ENCODE measurements around the gene TSGA10.
"Not testable (repeated sequence)": the region's sequence is repeated elsewhere in the genome, so short reads cannot be mapped to it uniquely, and the experiment has no call there.

TSGA10 gene

DNA sequence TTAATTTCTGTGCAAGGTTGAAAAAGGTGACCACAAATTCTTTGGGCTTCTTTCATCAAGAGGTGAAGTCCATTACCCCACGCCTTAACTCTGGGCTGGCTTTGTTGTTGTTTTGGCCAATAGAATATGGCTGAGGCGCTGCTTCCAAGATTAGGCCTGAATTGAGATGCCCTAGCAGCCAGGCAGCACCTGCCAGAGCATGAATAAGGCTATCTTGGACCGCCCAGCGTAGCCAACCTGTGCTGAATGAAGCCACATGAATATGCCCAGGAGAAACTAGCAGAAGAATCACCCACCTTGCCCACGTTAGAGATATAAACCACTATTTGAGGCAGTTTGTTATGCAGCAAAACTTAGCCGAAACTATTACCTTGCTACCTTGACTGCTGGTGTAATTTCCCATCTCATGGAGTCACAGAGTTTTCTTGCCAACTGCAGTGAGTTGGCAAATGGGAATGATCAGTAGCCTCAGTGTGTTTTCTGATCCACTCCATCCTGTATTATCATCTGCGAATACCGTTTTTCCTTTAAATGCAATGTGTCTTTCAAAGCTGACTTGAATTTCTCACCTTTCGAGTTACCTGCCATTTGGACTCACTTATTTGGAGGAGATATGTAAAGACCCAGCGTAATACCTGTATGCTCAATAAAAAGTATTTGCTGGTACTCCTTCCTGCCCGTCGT is 679 bp downstream of the TSGA10 start:
- DNase-seq: no peak

DNA sequence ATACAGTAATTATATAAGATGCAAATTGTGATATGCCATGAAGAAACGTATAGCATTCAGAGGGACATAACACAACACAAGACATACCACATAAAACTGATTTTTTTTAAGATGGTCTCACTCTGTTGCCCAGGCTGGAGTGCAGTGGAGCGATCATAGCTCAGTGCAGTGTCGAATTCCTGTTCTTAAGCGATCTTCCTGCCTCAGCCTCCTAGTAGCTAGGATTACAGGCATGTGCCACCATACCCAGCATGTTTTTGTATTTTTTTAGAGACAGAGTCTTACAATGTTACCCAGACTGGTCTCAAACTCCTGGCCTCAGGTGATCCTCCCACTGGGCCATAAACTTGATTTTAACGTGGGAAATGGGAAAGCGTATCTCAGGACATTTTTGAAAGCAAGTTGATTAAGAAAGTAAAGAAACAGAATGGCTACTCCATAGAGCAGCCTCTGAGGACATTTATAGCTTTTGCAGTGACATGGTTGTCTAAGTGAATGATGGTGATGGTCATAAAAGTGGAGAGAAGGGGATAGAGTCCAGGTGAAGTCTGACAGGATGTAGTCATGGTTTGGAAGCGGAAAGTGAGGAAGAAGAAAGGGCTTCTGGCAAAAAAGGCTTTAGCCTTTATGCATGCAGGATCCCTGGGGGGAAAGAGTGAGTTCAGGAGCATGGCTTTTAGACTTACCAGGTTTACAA is 2.4 kb downstream of the TSGA10 start:
- DNase-seq: no peak

DNA sequence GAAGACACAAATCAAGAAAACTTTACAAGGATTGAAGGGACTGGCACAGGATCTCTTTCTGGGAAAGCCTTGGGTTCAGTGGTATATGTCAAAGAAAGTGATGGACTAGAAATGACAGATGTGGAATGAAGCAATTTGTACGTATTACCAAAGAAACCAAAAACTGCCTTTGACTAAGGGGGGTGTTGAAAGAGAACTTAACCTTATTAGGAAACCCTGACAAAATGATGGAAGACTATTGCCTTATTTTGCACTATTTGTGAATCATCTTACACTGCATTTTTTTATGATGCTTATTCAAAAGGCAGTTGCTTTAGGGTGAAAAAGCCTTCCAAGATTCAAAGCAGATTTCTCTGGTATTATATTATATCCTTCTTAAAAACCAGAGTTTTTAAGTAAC is 4.0 kb downstream of the TSGA10 start:
- DNase-seq: no peak

DNA sequence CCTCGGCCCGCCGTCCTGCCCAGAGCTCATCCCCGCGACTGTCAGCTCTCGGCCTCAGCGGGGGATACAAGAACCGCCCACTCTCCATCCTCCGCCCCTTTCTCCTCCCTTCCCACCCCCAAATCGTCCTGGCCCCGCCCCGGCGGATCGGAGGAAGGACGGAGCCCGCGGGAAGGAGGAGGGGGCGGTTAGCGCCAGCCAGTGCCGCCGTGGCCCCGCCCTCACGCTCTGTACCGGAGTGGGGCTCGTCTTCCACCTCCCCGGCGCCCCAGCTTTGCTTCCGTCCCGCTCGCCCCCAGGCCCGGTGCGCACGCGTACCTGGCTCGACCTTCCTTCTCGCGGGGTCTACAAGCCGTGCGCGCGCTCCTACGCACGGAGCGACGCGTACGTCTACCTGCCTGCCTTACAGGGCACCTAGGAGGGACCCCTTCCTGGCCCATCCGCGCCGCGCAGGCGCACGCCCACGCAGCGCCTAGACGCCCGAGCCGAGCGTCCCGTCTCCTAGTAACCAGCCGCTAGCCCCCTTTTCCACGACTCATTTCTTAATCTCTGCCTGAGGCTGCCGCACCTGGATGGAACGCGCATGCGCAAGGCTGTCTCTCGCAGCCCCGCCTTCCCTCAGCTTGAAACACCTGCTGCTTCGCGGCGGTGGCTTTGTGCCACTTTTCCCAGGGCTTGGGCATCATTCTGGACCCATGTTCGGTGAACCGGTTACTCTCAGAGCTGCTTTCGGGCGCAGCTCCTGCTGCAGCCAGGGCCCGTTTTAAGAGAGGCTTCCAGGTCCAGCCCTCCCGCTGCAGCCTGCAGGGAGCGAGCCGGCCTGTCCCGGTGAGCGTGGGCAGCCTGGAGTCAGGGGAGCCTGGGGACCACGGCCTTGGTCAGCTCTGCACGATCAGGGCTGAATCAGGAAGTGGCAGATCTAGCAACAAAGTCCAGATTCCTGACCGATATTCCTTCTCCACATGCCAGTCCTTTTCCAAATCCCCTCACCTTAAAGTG is 13.3 kb downstream of the TSGA10 start, which contains the start of gene C2orf15:
C2orf15 (plus strand) TSS at position 598 of the 999 bp plus-strand sequence. CDS start 8,852 bp downstream, outside the sequence.
- peak; percentile 97 for DNase-seq

DNA sequence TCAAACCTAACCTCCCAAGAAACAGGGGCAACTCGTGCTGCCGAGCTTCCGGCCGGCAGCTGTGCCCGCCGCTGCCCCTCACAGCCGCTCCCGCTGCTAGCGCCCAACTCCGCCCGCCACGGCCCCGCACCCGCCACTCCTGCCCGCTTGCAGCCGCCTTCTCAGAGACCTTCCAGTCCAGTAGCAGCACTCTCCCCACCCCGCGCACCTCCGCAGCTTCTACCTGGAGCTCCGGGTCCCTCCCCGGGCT is 14.0 kb downstream of the TSGA10 start:
- DNase-seq: no peak

DNA sequence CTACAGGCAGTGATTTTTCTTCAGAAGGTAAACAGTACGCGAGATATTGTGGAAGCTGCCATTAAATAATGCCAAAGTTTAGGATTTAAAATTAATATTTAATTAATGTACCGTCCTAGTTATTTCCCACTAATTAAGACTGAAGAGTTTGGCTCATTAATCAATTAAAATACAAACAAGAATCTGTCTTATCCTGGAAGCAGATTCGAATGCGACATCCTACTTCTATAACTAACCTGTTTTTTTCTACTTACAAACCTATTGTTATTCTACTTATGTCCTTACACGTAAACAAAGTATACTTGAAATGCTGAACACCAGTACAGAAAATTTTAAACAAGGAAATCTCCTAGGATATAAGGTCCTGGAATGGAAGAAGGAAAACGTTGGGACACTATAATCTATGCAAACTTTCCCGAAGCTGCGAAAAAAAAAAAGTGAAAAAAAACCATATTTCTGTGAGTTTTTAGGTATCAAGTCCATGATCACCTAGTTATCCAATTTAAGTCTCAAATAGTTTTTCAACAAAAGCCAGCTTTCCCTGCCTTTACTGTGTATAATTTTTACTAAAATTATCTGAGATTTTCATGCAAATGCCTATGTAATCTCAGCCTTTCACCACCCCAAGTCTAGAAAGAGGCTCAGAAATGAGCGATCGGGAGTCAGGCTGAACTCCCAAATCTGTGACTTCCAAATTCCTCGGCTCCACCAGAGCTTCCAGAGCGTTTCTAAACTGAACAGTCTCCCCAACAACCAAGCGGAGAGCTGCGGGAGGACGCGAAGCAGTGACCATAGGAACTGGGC is 14.5 kb downstream of the TSGA10 start:
- no peak for DNase-seq

DNA sequence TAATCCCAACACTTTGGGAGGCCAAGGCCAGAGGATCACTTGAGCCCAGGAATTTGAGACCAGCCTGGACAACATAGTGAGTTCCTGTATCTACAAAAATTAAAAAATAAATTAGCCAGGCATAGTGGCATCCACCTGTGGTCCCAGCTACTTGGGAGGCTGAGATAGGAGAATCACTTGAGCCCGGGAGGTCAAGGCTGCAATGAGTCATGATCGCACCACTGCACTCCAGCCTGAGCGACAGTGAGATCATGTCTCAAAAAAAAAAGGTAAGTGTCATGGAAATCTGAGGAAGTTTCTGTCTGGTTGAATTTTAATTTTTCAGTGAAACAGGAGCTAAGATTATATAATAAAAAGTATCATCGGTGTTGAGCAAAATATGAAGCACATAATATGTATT is 15.7 kb downstream of the TSGA10 start:
- DNase-seq: no peak

DNA sequence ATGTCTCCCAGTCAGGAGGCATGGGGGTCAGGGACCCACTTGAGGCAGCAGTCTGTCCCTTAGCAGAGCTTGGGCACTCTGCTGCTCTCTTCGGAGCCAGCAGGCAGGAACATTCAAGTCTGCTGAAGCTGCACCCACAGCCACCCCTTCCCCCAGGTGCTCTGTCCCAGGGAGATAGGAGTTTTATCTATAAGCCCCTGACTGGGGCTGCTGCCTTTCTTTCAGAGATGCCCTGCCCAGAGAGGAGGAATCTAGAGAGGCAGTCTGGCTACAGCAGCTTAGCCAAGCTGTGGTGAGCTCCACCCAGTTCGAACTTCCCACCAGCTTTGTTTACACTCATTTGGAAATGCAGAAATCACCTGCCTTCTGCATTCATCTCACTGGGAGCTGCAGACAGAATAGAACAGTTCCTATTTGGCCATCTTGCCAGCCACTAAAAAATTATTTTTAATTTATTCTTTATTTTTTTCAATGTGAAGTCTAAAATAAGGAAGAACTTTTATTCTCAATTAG is 19.6 kb downstream of the TSGA10 start:
- DNase-seq: not testable (repeated sequence)

DNA sequence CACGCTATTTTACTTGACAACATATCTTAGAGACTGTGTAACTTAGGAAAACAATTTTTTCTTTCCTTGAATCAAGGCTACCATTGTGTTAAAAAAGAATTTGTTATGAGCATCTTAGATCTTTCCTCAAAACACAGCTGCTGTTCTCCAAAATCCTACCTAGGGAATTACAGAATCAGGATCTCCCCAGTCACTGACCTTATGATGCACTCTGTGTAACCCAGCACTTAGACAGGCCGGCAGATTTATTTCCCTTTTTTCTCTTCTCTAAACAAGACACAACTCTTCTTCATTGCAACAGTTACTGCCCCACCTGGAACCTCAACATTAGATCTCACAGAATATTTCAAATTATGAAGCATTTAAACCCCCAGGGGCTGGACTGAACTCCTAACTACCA is 26.8 kb downstream of the TSGA10 start:
- DNase-seq: no peak

DNA sequence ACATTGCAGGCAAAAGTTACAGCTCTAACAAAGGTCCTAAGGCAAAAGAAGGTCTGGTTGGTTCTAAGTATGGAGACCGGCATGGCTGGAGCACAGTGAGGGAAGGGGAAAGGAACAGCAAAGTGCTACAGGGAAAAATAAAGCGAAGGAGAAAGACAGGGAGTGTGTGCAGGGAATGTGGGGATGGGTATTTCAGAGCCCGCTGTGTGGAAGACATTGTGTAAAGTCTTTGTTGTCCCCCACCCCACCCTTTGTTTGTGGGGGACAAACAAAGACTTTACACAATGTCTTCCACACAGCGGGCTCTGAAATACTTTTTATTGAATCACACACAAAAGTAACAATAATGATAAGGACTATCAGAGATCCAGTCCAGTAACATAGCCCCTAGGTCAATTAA is 42.1 kb downstream of the TSGA10 start:
- DNase-seq: no peak

DNA sequence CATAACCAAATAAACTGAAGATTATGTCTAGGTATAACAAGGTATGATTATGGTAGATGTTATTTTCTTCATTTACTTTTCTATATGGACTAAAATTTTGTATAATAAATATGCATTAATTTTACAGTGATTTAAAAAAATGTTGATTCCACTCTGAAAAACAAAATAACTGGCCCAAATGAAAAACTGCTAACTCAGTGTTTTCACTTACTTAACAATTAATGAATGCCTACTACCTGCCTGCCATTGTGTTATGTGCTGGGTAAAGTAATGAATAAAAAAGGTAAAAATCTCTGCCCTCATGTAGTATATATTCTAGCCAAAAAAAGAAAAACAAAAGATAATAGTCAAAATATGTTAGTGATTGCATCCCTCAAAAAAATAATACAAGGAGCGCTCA is 42.8 kb downstream of the TSGA10 start:
- no peak for DNase-seq

DNA sequence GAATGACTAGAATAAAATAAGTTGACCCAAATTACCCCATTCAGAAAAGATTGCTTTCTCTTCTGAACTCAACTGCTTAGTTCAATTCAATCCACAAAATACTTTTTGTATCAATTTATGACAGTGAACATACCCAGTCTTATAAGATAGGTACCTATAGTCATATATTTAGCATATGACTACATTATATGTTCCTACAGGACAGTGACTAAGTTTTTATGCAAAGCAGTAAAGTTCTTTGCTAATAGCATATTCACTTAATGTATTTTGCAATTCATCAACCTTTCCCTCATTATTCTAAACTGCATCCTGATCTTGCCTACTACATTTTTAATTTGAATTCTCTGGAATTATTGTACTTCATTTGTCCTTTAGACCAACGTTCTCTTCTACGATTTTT is 43.5 kb downstream of the TSGA10 start:
- no peak for DNase-seq

DNA sequence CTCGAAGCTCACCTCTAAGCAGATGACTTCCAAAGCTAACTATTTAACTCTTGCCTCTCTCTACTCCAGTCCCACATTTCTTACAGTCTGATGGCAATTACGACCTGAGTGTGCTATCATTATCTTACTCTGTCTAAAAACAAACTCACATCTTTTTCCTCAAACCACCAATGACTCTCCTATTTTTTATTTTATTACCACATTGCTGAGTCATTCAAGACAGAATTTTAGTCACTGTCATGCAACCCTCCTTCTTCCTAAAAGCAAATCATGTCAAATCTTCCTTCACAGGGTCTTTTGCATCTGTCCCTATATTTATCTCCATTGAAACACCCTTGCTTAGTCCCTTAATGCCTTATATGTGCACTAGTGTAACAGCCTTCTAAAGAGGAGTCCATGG is 47.8 kb downstream of the TSGA10 start:
- no peak for DNase-seq

DNA sequence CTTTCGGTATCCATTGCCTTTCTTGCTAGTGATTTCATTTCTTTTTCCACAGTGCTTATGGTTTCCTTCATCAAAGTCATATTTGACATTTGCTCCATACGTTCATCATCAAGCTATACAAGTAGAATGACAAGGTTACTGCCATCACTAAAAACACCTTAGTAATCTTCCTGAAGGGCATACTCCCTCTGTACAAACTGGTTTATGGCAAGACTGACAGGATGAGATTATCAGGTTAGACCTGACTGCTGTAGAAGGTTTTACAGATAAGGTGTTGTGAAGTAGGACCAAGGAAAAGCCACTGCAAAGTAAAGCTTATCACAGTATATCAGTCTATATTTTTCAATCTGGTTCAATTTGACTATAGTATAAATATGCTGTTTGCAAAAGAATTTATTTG is 50.7 kb downstream of the TSGA10 start:
- no peak for DNase-seq

DNA sequence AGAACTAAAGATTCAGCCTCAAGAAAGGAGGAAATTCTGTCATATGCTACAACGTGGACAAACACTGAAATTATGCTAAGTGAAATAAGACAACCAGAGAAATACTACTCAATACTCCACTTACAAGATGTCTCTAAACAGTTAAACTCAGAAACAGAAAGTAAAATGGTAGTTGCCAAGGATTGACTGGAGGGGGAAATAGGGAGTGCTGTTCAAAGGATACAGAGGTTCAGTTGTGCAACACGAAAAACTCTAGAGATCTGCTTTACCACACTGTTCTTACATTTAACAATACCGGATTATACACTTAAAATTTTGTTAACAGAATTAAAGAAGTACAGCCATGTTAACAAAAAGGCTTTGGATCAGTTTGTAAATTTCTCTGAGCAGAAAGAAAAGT is 53.0 kb downstream of the TSGA10 start:
- DNase-seq: no peak

DNA sequence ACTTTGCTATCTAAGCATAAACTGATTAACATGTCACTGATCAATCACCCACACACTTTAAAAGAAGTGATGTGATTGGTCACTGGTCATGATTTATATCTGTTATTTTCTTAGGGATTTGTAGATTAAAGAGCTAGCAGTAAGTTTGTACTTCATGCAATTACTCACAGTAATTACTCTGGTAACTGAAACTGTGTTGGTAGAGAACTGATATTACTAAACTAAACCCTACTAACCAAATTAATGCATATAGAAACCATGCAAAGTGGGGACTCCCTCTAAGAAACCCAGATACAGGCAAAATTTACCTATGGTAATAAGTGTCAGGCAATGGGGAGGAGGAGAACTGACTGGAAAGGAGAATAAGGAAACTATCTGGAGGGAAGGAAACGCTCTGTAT is 58.0 kb downstream of the TSGA10 start:
- DNase-seq: no peak

DNA sequence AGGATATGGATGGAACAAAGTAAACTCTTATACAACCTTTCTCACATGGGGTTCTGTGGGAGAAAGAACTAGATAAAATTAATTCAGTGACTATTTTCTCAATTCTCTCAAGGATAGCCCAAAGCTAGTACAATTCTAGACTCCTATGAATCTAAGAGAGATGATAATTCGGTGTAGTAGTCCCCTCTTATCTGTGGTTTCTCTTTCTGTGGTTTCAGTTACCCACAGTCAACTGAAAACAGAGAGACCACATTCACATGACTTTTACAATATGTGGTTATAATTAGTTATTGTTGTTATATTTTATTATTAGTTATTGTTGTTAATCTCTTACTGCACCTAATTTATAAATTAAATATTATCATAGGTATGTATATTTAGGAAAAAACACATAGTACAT is 66.7 kb downstream of the TSGA10 start:
- DNase-seq: no peak

DNA sequence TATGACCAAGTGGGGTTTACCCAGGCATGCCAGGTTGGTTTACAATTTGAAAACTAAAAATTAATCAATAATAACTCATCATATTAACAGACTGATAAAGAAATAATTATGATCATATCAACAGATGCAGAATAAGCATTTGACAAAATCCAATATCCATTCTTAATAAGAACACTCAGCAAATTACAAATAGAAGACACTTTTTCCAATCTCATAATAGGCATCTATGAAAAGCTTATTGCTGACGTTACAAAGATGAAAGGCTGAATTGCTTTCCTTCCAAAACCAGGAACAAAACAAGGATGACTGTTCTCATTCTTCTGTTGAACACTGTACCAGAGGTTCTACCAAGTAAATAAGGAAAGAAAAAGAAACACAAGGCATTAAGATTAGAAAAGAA is 68.4 kb downstream of the TSGA10 start:
- DNase-seq: no peak

DNA sequence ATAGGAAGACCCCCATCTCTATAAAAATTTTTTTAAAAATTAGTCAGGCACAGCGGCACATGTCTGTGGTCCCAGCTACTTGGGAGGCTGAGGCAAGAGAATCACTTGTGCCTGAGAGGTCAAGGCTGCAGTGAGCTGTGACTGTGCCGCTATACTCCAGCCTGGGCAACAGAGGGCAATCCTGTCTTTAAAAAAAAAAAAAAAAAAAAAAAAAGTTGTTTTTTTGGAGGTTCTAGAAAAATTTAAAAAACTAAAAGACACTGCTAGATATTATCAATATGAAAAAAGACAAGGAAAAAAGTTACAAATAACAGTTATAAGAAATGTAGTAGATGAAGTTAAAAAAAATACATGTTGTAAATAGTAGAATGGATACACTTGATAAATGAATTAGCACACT is 69.3 kb downstream of the TSGA10 start:
- DNase-seq: no peak

DNA sequence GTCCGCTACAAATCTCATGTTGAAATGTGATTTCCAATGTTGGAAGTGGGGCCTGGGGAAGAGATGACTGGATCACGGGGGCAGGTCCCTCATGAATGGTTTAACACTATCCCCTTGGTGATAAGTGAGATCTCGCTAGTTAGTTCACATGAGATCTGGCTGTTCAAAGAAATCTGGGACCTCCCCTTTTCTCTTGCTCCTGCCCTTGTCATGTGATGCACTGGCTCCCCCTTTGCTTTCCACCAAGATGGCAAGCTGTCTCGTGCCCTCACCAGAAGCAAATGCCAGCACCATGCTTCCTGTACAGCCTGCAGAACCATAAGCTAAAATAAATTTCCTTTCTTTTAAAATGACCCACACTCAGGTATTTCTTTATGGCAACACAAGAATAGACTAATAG is 70.5 kb downstream of the TSGA10 start:
- DNase-seq: no peak

DNA sequence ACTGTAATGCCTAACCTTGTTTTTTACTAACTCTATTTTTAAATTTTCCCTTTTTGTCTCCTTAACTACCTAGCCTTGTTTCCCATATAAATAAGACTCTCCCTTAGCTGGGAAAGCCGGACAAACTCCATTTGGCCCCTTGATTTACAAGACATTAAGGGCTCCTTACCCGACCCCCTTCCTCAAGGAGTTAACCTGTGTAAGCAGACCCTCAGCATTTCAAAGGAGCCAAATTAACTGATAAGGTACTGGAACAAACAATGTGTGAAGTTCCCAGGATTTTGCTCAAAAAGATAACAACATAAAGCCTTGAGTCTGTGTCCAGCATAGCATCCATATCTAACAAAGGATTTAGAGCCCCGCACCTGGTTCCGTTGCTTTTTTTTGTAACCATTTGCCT is 72.9 kb downstream of the TSGA10 start:
- DNase-seq: no peak

DNA sequence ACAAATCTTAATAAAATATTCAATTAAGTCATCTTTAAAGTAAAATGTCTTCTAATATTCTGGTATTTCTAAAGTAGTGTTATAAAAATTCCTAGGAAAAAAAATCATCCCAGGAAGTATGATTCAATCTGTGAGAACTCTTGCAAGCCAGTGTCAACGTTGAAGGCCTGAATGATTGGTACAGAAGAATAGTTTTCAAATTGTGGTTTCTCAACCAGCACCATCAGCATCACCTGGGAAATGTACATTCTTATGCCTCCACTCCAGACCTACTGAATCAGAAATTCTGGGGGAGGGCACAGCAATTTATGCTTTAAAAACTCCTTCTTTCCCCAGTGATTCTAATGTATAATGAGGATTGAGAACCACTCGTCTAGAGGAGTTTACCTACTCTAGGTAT is 75.5 kb downstream of the TSGA10 start:
- DNase-seq: no peak

DNA sequence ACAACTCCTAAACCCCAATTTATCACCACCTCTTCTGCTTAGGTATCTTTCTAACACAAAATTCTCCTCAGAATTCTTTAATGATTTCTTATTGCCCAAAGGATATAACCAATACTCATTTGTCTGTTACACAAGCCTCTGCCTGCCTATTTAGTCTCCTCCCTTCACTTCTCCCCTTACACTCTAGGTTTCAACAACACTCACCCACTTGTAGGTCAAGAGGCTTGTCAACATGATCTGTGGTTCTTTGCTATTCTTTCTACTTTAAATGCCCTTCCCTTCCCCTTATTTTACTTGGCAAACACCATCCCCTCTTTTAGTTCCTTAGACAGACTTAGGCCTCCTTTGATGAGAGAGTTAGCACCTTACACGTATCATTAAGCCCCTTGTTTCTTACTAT is 82.2 kb downstream of the TSGA10 start:
- no peak for DNase-seq

Measured in stimulated activated CD4-positive, alpha-beta T cell treated with anti-CD3 and anti-CD28 coated beads, Interleukin-12 subunit alpha, Interleukin-12 subunit beta, amount 100 ng/mL, for 4 hours (primary cell).